HG02678 (cell line): Measurements from ENCODE around the gene LRRC4C.

Experiments
- ATAC-seq: cut with Tn5 transposase; IDR thresholded peaks from one replicate; pipeline ENCODE4 v1.9.1; 2021; ENCODE audit warnings: mild to moderate bottlenecking, moderate library complexity; ENCODE audit not compliant: unreplicated experiment

LRRC4C gene

DNA sequence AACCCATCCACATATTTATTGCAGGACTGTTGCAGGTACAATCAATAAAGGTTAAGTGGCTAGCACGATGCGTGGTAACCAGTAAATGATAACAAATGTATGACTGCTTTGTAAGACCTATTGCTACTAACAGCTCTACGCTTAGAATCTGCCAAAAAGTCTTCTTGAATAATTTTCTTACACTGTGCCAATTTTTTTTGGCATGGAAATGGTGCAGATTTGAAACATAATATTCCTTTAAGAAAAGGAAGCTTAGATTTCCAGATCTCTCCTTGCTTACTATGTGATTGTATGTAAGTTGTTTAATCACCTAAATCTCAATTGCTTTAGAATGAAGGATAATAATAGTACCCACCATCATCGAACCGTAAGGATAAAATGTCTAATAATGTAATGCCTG, 192.0 kb downstream of the LRRC4C start:
- no peak for ATAC-seq

DNA sequence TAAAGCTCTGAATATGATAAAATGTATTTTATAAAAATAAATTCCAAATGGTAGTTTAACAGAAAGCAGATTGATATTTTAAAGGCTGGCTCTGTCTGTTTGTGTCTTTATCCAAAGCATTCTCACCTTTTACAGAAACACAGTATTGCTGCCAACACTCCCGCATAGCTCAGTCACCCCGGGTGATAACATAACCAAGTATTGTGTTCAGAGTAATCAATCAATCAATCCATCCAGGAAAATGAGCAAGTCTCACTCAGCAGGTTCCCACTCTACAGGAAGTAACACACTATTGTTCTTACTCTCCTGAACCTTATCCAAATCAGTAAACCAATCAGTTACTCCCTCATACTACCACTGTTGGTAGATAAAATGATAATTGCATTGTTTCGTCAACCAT, 203.4 kb downstream of the LRRC4C start:
- ATAC-seq: no peak

DNA sequence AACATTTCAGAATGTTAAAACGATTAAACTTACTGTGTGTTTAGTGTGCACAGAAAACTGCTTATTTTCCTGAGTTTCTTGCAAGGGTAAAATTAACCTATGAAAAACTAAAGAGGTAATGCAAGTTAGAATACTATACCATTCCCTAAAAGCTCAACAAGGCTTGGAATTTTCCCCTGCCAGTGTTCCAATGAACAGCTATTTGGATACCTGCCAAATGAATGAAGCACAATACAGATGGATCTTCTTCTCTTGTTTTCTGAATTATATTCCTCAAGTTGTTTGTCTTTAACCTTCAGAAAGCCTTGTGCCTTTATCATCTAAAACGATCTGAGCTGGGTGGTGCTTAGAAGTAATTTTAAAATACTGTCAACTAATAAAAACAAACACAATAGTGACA, 204.5 kb downstream of the LRRC4C start:
- ATAC-seq: no peak

DNA sequence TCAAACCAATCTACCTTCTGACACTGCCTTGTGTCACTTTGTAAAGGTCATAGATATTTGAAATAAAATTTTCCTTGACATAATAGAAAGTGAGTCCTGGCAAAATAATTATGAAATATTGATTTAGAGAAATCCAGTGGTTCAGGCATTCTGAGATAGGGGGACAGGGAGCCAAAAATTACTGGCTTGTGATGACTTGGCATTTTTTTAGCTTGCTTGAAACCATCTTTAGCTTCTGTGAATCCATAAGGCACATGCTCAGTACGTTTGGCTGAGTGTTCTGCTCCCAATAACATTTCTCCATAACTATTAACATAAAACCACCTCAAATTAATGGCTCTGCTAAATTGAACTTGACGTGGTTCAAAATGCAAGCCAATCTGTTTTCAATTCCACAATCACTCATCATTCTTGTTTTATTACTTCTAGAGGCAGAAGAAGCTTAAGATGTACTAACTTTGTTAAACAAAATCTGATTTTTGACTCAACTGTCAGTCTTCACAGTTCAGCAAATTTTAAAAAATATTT, 209.0 kb downstream of the LRRC4C start:
- ATAC-seq: no peak

DNA sequence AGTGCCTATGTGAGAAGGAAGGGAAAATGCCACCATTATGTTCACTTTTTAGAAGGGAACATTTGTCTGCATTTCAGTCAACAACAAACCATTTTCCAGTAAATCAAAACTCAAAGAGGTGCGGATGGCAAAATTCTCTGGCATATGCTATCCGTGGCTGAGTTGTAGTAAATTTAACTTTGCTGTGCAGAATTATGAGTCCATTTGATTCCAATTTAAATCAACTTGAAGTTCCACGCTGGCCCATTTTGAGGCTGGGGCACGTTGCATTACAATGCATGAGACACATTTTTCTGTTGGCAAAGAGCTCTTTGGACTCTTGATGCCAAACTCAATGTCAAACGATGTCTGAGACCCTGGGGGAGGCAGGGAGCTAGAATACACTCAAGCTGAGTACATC, 211.8 kb downstream of the LRRC4C start:
- no peak for ATAC-seq

DNA sequence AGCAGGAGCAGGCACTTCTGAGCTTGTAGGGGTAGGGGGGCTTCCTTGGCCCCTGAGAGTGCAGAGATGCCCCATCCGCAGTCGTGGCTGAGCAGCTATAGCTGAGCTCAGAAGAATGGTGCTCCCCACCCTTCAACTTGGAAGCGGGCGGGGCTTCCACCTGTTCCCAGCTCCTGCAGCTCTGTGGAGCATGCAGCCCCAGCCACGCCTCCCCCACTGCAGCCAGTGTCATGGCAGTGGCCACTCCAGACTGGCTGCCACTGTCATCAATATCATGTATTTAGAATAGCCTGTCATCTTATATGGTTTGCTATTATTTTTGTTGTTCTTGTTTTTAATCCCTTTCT, 213.1 kb downstream of the LRRC4C start:
- ATAC-seq: no peak

DNA sequence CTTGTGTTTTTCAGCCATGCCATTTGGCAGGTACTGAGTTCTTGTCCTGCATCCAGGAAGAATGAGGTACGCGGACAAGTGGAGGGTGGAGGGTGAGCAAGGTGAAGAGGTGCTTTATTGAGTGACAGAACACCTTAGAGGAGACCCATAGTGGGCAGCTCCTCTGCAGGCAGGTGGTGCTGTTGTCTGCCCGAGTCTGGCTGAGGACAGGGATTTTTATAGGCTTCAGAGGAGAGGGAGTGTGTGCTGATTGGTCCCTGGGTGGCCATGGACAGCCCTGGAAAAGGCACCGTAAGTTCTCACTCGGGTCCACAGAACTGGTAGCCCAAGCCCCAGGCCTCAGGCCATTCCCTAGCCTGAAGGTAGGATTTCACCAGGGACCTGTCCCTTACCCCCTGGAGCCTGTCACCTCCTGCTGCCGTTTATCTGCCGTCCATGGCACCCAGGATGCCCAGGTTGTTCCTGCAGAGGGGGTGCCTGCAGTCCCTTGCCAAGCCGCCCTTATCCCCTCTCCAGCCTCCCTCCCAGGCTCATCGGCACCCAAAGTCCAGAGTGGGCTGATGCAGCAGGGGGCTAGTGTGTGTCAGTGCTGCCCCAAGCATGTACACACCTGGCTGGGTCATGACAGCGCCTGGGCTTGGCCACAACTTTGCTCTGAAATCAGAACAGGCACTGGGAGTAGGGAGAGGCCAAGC, 213.6 kb downstream of the LRRC4C start:
- ATAC-seq: no peak

DNA sequence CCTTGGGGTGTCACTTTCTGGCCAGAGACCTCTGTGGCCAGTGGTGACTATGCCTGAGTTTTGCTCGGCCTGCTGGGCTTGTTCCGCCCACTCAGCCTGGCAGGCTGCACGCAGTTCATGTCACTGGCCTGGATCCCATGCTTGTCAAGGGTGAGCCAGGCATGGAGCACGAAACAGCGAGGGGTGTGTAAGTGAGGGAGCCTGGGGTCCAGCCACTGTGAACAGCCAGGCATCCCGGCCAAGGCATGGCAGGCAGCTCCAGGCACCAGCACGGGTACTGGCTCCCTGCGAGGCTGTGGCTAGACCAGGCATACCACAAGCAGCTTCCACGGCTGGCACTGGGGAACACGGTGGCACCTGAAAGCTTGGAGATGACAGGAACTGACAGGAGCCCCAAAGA, 214.3 kb downstream of the LRRC4C start:
- no peak for ATAC-seq

DNA sequence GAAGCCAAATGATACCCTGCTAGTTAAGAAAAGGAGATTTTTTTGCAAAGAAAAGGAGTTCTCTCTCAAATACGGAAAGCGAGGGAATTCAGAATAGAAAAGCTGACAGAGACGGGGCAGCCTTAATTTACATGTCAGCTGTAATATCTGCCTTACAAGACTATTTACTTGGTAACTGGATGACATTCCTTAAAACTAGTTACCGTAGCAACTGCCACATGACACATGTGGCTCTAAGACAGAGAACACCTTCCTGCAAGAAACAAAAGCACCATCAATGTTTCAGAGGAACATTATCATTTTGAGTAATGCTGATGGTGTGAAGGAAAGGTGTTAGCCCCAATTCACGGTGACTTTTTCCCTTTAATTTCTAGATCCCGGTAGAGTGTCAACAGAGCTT, 222.1 kb downstream of the LRRC4C start:
- ATAC-seq: no peak

DNA sequence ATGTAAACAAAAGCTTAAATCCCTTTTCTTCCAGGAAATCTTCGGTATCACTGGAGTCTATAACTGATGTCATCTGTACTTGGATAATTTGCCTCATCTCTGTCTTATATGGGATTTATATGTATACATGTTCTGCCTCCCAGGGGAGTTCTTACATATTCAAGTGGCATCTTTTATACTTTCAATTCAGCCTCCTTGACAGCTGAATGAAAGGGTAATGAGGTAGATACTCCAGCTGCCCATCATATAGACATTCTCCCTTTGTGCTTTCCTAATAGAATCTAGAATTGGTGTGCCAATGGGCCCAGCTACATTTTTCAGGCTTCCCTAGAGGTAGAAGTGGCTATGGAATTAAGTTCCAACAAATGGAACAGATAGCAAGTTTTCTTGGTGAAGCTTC, 223.8 kb downstream of the LRRC4C start:
- ATAC-seq: no peak

DNA sequence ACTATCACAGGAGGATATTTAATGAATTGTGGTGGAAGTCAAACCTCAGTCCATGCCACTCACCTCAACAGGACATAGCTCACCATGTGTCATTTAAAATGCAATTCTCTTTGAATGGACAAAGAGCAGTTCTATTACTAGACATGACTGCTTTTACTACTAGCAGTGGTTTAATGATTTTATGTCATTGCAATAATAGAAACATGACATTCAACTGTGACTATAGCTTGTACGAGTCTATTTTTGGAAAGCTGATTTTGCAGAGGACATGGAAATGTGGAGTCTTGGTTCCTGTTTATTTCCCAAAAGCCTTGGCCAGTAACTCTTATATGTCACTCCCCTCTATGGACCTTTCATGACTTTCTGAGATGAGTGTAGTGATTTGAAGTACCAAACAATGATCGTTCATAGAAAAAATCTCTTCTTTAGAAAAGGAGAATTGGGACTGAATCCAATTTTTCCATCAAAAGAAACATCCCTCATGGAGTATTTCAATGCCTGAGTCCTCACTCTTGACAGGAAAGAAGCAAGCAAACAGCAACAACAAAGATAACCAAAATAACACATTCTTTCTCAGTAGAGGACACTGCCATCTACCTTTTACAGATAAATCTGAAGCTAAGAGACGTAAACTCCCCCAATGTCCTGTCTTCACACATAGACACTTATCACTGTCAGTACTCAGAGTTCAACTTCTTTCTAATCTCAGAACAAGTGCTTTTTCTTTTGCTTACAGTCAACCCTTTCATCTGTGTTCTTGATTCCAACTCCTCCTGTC, 233.4 kb downstream of the LRRC4C start:
- ATAC-seq: no peak

DNA sequence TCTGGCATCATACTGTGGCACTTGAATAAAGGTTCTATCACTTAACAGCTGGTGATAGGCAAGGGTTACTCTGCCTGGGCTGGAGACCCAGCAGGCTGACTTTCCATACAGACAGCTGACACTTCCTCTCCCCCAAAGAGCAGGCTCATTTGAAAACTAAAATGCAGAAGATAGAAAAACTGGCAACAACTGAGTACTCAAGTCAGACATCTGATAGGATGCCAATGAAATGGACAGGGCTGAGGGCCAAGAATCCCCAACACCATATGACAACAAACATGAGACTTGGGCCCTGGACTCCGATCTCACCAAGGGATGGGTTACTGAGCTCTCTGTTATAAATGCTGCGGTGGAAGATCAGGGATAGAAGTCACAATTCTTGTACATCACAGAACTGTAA, 237.2 kb downstream of the LRRC4C start:
- no peak for ATAC-seq

DNA sequence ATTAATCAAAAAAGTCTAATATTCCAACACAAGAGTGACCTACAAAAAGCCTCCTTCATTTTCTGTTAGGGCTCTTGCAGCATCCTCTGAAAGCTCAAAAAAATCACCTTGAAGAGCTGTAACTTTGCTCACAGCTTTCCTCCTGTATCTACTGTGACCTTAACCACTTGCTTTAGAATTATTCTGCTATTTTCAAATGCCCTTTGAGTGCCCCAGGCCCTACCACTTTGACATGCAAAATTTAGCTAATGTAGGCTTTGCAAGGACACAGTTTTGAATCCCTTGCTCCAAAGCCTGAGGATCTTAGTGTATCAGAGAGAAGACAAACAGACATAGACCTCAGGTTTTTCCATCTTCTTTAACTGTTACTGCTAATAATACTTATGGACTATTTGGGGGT, 253.1 kb downstream of the LRRC4C start:
- ATAC-seq: no peak

DNA sequence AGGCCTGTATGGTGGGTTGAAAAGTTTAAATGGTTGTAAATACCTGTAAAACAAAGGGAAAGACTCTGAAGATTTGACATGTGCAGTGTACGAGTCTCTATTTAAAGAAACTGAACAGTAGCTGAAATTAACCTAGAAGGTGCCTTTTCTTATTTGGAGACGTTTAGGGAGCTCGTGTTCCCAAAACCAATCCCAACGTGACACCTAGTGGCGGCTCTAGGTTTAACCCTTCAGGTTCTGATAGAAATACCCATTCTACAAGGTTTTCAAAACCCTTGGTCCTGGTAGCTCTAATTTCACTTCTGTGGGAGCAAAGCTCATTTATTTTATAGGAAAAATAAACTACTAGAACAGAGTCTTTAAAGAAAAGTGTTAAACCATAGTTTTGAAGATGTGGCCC, 258.3 kb downstream of the LRRC4C start:
- ATAC-seq: no peak

DNA sequence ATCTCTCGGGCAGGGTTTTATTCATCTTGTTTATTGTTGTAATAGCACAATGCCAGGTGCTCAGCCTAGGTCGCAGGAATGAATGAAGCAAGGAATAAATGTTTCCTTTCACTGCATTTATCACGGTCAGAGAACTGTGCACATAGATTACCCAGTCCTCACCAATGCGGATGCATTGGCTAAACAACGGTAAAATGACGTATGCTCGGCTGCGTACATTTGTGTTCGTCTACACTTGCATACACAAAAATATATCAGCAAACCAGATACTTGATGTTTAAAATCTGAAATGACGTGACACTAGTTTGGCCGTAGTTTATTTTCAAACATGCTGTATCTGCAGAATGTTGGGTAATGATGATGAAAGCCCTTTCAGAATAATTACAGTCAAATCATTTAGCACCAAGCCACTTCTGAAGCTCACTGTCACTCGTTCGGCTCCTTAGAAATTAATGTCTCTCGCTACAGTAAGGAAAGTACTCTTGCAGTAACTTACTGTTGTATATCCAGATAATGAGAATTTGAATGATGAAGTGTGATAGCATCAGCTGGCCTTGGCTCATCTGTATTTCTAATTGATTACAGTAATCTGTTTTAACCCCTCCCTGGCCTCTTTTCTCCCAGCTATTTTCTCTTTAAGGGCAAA, 268.9 kb downstream of the LRRC4C start:
- no peak for ATAC-seq

DNA sequence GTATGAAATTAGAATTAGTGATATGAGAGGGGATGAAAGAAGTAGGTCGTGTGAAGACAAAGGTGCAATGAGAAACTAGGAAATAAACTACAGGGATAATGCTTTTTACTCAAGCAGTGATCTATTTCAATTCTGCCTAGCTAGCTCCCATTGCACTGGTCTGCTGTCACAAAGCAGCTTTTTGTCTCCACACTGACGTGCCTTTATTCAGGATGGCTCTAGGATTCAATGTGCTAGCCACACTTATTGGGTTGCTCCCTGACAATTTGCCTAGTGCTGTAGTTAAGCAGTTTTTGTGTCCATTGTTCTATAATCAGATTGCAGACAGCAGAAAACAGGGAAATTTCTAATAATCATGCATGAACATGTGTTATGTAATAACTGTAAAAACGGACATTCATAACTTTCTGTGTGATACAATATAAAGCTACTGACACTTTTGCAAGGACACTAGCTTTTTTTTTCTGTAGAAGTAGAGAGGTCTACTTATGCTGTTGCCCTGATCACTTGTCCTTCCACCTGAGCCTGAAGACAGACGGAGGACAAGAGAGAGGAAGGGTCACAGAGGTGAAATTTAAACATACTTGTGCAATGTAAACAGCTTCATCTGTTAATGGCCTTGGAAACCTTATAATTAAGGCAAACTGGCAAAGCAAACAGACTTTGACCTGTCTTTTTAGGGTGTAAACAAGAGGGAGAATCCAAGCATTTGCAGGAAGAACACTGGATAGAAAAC, 269.6 kb downstream of the LRRC4C start:
- no peak for ATAC-seq

DNA sequence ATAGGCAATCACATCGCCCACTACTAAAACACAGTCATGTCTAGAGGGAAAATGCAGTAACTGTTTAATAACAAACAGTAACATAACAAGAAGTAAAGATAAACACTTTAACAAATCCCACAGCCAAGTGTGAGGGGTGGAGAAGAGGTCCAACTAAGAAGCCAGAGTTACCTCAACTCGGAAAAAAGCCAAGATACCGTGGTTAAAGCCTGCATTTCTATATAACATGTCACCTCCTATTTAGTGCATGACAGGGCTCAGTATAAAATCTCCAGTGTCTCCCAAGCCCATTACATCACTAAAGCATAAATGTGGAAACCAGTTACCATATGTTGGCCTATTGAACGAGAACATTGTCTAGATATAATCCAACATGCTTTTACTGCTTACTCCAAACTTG, 281.7 kb downstream of the LRRC4C start:
- no peak for ATAC-seq

DNA sequence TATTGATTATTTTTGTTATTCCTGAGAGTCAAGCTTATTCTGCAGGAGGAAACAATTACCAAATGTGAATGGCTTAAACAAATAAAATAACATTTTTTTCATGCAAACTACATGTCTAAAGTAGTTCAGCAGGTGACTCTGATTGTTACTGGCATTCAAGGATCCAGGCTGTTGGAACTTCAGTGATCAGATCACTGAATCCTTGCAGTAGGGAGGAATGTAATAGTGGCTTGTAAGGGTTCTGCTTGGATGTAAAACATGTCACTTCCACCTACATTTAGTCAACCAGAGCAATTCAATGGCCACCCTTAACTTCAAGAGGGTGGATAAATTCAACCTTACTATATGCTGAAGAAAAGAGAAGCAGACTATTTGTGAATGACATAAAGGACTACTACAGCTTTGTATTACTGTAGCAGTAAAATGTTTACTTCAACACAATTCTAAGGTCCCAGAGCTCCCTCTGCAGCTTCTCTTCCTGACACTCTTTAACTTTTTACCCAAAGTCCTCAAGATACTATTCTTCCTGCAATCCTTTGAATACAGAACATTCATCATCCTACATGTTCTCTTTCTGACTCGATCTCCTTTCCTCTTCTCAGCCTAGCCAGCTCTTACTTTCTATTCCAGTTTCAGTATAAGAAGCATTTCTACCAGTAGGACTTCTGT, 284.0 kb downstream of the LRRC4C start:
- ATAC-seq: no peak

DNA sequence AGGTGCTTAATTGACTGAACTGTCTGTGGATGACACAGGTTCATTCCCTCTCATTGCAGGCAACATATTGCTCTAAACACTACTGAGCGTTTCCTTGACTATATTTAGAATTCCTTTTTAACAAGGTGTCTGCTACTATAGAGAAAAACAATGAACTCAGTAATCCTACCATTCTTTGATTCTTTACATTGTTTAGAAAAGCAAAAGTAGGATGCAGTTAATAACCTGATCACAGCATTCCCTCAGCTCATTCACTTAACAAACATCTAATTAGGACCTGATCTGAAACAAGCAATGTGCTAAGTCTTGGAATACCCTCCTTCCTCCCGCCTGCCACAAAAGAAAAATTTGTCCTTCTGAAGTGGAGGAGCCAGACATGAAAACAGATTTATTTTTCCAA, 313.1 kb downstream of the LRRC4C start:
- ATAC-seq: no peak

DNA sequence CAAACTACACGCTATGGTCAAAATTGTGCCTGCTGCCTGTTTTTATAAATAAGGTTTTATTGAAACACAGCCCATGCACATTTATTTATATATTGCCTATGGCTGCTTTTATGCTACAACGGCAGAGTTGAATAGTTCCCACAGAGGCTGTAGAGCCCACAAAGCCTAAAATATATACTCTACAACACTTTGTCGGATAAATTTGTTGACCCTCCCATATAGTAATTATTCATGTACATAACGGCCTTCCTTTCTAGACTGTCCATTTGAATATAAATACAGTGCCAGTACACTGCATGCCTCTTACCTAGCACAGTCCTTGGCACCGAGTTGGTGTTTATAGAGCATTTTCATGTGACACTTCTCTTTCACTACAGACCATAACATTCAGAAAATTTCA, 314.0 kb downstream of the LRRC4C start:
- ATAC-seq: no peak

DNA sequence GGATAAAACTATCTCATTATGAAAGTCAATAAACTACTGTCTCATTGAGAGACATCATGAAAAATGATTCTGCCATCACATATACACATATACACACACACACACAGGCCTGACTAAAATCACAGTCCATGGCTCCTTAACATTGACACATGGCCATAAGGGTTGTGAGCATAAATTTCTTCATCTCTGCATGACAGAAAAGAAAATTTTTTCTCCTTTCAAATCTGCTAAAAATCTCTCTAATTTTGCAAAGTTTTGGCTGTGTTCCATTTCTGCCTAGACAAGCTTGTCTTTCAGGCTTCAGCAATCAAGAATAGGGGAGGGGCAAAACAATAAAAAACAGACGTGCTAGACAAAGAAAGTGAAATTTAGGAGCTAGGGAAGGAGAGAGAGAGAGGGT, 324.5 kb downstream of the LRRC4C start:
- no peak for ATAC-seq
